Measurements from ENCODE around the gene TNPO1. TPM values are rescaled to one million over a fixed set of nuclear protein-coding genes. Genes with fewer than 3 reads are reported as not detected.

Gene TNPO1
- total and polyA plus RNA-seq, 2 of the 8 experiments (the other 6 are each of a cell fraction or from before 2014, with no cell fraction given): 38.5 to 211 TPM

DNA sequence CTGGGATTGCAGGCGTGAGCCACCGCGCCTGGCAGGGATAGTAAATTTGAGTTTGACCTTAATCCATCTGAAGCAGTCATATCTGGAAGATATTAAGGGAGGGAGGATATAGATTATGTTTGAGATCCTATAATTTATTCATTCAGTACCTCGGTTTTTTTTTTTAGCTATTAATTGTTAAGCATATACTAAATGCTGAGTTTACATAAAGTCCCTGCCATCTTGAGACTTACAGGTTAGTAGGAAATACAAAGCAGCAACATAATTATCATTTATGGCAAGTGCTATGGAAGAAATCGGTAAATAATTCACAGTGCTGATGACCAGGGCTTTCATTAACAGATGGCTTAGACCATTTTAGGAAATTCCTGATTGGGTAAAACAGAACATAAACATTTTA, 72.9 kb downstream of the TNPO1 start (continued):
- TF ChIP-seq CHD2 (IDR thresholded peaks at IDR 0.05; ENCODE audit: low read length) (no peak), TAF1 (IDR thresholded peaks at IDR 0.05; ENCODE audit: low read depth, low read length) (no peak), POLR2A (IDR thresholded peaks at IDR 0.05; ENCODE audit: control extremely low read depth in 1 of 2, low read depth in 2 of 2, low read length in 2 of 2) (no peak)

Measured in H1 (cell line).